HEK293T (cell line): ENCODE measurements around the gene SMIM1.

Experiments
- CTCF ChIA-PET: fragments of 350-600 bp; formaldehyde crosslinking; extraction: SDS; loops from one replicate; lab custom pipeline; 2021; ENCODE audit warnings: antibody characterized with exemption, inconsistent platforms; lab: Yijun Ruan, JAX
- POLR2A ChIA-PET: fragments of 350-600 bp; formaldehyde crosslinking; extraction: SDS; loops from one replicate; lab custom pipeline; 2020; ENCODE audit warnings: antibody characterized with exemption, inconsistent platforms; lab: Yijun Ruan, JAX
- DNase-seq: peaks from one replicate; pipeline ENCODE4 v3.0.0; 2012; ENCODE audit warnings: mixed read lengths; ENCODE audit errors: extremely low spot score
- ARNT ChIP-seq: fragments of 450-650 bp; IDR thresholded peaks from 2 replicates; pipeline ENCODE4 v1.6.1; 2017; ENCODE audit warnings: mild to moderate bottlenecking
- BHLHE40 ChIP-seq: fragments of 450-650 bp; IDR thresholded peaks from 2 replicates; pipeline ENCODE4 v1.6.1; 2016; ENCODE audit warnings: mild to moderate bottlenecking, moderate library complexity, borderline replicate concordance
- CTBP1 ChIP-seq: fragments of 450-650 bp; IDR thresholded peaks from 2 replicates; pipeline ENCODE4 v1.6.1; 2016; ENCODE audit warnings: borderline replicate concordance
- ELF4 ChIP-seq: fragments of 450-650 bp; IDR thresholded peaks from 2 replicates; pipeline ENCODE4 v1.6.1; 2017; ENCODE audit warnings: antibody characterized with exemption
- FOXA1 ChIP-seq: fragments of 450-650 bp; IDR thresholded peaks from 2 replicates; pipeline ENCODE4 v1.6.1; 2016; ENCODE audit warnings: mild to moderate bottlenecking
- FOXK2 ChIP-seq: fragments of 450-650 bp; IDR thresholded peaks from 2 replicates; pipeline ENCODE4 v1.6.1; 2016; ENCODE audit warnings: mild to moderate bottlenecking
- FOXM1 ChIP-seq: fragments of 450-650 bp; IDR thresholded peaks from 2 replicates; pipeline ENCODE4 v1.6.1; 2017; ENCODE audit warnings: mild to moderate bottlenecking, borderline replicate concordance
- HDGF ChIP-seq: fragments of 450-650 bp; IDR thresholded peaks from 2 replicates; pipeline ENCODE4 v1.6.1; 2017; ENCODE audit warnings: antibody characterized with exemption, borderline replicate concordance
- L3MBTL2 ChIP-seq: fragments of 450-650 bp; conservative IDR thresholded peaks from 2 replicates; pipeline ENCODE4 v1.6.1; 2016; ENCODE audit warnings: mild to moderate bottlenecking
- LEF1 ChIP-seq: fragments of 450-650 bp; IDR thresholded peaks from 2 replicates; pipeline ENCODE4 v1.6.1; 2017; ENCODE audit warnings: mild to moderate bottlenecking, borderline replicate concordance
- NFRKB ChIP-seq: fragments of 450-650 bp; IDR thresholded peaks from 2 replicates; pipeline ENCODE4 v1.6.1; 2016; ENCODE audit warnings: mild to moderate bottlenecking, moderate library complexity
- PKNOX1 ChIP-seq: fragments of 450-650 bp; IDR thresholded peaks from 2 replicates; pipeline ENCODE4 v1.6.1; 2016
- SP1 ChIP-seq: fragments of 450-650 bp; IDR thresholded peaks from 2 replicates; pipeline ENCODE4 v1.6.1; 2017
- SUZ12 ChIP-seq: fragments of 450-650 bp; IDR thresholded peaks from 2 replicates; pipeline ENCODE4 v1.6.1; 2016; ENCODE audit warnings: mild to moderate bottlenecking
- TARDBP ChIP-seq: fragments of 450-650 bp; IDR thresholded peaks from 2 replicates; pipeline ENCODE4 v1.6.1; 2016
- ZNF384 ChIP-seq: fragments of 450-650 bp; IDR thresholded peaks from 2 replicates; pipeline ENCODE4 v1.6.1; 2016

Gene SMIM1

GRCh38 chr1:3729594-3730542, 42.7 kb upstream of the SMIM1 start:
- CTCF ChIA-PET = no interaction called here
- TF ChIP-seq HDGF = no peak
- no peak for TF ChIP-seq TARDBP
- no peak for TF ChIP-seq SUZ12
- no peak for TF ChIP-seq LEF1
- no peak for TF ChIP-seq FOXM1
- no peak for TF ChIP-seq L3MBTL2
- TF ChIP-seq BHLHE40 = no peak
- TF ChIP-seq SP1 = no peak
- TF ChIP-seq PKNOX1 = no peak
- DNase-seq = no peak
- POLR2A ChIA-PET = no interaction called here

GRCh38 chr1:3730543-3731247, 41.9 kb upstream of the SMIM1 start:
- CTCF ChIA-PET = no interaction called here
- TF ChIP-seq L3MBTL2 (no peak), HDGF (no peak), FOXA1 (no peak), SUZ12 (no peak), FOXM1 (no peak), LEF1 (no peak), BHLHE40 (no peak), FOXK2 (no peak), CTBP1 (no peak), ZNF384 (no peak), NFRKB (no peak), TARDBP (no peak), SP1 (no peak), PKNOX1 (no peak), ELF4 (no peak), ARNT (no peak)
- no peak for DNase-seq
- POLR2A ChIA-PET = no interaction called here

GRCh38 chr1:3731583-3732433, 40.7 kb upstream of the SMIM1 start:
- ChIA-PET CTCF (interaction anchor here (0.7 kb wide), 1 partner anchor 171 kb away, joined by 3 read pairs; no protein-coding TSS in a partner anchor), POLR2A (no interaction called here)
- DNase-seq = no peak

GRCh38 chr1:3732434-3733093, 40.0 kb upstream of the SMIM1 start:
- TF ChIP-seq NFRKB (no peak), FOXK2 (no peak), FOXM1 (no peak), LEF1 (no peak), TARDBP (no peak), FOXA1 (no peak), BHLHE40 (no peak), CTBP1 (no peak), PKNOX1 (no peak), ZNF384 (no peak), HDGF (no peak), SP1 (no peak), ARNT (no peak), L3MBTL2 (no peak), ELF4 (no peak), SUZ12 (no peak)
- ChIA-PET POLR2A (no interaction called here), CTCF (no interaction called here)
- DNase-seq = no peak

More at GRCh38 chr1:3731583-3732433, 40.7 kb upstream of the SMIM1 start:
- no peak for TF ChIP-seq L3MBTL2
- TF ChIP-seq NFRKB = no peak
- TF ChIP-seq TARDBP = no peak
- TF ChIP-seq ZNF384 = no peak
- no peak for TF ChIP-seq FOXK2
- TF ChIP-seq ELF4 = no peak
- no peak for TF ChIP-seq LEF1
- no peak for TF ChIP-seq HDGF
- TF ChIP-seq SUZ12 = no peak
- TF ChIP-seq ARNT = no peak
- TF ChIP-seq PKNOX1 = no peak
- no peak for TF ChIP-seq BHLHE40
- TF ChIP-seq CTBP1 = no peak
- TF ChIP-seq SP1 = no peak
- no peak for TF ChIP-seq FOXA1
- TF ChIP-seq FOXM1 = no peak
